ENCODE results near the gene ECI1. TPM values are rescaled to one million over a fixed set of nuclear protein-coding genes. Genes with fewer than 3 reads are reported as not detected.
A peak's percentile ranks its signal among the peaks of the same experiment; 100 is the strongest.

The ECI1 gene
- total and polyA plus RNA-seq, 2 of the 13 experiments (the other 11 are each of a cell fraction or from before 2014, with no cell fraction given) = 82.0 to 102 TPM

DNA sequence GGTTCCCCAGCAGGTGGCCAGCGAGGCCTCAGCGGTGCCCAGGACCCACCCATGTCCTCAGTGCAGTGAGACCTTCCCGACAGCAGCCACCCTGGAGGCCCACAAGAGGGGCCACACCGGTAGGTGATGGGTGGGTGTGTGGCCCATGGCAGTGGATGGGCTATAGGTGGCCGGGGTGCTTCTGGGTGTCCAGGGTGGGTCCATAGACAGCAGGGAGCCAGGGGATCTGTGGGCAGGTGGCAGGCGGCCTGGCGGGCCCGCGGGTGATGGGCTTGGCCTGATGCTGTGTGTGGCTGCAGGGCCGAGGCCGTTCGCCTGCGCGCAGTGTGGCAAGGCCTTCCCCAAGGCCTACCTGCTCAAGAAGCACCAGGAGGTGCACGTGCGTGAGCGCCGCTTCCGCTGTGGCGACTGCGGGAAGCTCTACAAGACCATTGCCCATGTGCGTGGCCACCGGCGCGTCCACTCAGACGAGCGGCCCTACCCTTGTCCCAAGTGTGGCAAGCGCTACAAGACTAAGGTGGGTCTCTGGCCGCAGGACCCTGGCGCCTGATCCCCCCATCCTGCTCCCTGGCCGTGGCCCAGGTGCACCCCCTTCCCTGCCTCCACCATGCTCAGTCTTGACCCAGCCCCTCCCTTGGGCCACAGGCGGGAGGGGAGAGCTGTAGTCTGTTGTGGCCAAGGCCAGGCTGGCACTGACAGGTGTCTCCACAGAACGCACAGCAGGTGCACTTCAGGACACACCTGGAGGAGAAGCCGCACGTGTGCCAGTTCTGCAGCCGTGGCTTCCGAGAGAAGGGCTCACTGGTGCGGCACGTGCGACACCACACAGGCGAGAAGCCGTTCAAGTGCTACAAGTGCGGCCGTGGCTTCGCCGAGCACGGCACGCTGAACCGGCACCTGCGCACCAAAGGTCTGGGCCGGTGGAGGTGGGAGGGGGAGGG lies 17.2 kb downstream of the ECI1 start:
- FAIRE-seq (no peak), DNase-seq (ENCODE audit: low spot score) (no peak), ATAC-seq (peak; percentile 1; the same call in 2 of the 3 replicates)
- no peak overlapping the region for H3K27ac ChIP-seq (ENCODE audit: extremely low read length, insufficient read depth, low read length)
- H3K4me1 ChIP-seq (ENCODE audit: insufficient read depth, low read length) = peaks cover 25% of the 10 kb centered on the region
- intact Hi-C loops (cut with micrococcal nuclease; ENCODE audit: unreplicated experiment) (no loop called here), in situ Hi-C loops (cut with HindIII; ENCODE audit: extremely low pct_ligation_motif_present, low pct_unique_long_range_greater_than_20kb) (no loop called here)
- ChIA-PET CTCF (ENCODE audit: low intra/inter-chr PET ratio, low total read pairs) (no interaction called here), POLR2A (no interaction called here)
- H3K9ac ChIP-seq (ENCODE audit: insufficient read depth, low read depth, low read length) = no peak overlapping the region
- no peaks in the 10 kb centered on the region for H3K27me3 ChIP-seq (ENCODE audit: control insufficient read depth in 1 of 2, insufficient read depth in 2 of 2, low read length in 2 of 2)
- H3K4me3 ChIP-seq (replicated peaks in 1 of 3; ENCODE audit: insufficient read depth in 1 of 3, low read depth in 2 of 3, low read length in 3 of 3) = no peak overlapping the region
- H3K79me2 ChIP-seq (ENCODE audit: insufficient read depth, low read length) = no peaks in the 10 kb centered on the region
- 100% methylated on average over 16 of the region's 51 CpGs for WGBS (ENCODE audit: low lambda C conversion rate)
- 0 out of 2 replicates have a peak, but pooled peaks cover 2% of the 10 kb centered on the region for H4K20me1 ChIP-seq (ENCODE audit: insufficient read depth, low read length)
- BruUV-seq (replicated peaks) = no TSS peak
- peaks cover 15 to 30% of the 10 kb centered on the region in 2 experiments; a peak in 4 of 5 replicates for H3K36me3 ChIP-seq (replicated peaks in 1 of 2; ENCODE audit: control insufficient read depth in 1 of 2, insufficient read depth in 2 of 2, low read length in 2 of 2)
- H3K9me3 ChIP-seq (ENCODE audit: low read length) = no peaks in the 10 kb centered on the region
- no peak overlapping the region for H3K4me2 ChIP-seq (ENCODE audit: low read depth, low read length)
- H2AFZ ChIP-seq (ENCODE audit: low read length) = no peak overlapping the region
- TF ChIP-seq ZNF562 (CRISPR knock-in tag; IDR thresholded peaks at IDR 0.05; ENCODE audit: borderline replicate concordance) = no peak
- TF ChIP-seq, protein P1, sequence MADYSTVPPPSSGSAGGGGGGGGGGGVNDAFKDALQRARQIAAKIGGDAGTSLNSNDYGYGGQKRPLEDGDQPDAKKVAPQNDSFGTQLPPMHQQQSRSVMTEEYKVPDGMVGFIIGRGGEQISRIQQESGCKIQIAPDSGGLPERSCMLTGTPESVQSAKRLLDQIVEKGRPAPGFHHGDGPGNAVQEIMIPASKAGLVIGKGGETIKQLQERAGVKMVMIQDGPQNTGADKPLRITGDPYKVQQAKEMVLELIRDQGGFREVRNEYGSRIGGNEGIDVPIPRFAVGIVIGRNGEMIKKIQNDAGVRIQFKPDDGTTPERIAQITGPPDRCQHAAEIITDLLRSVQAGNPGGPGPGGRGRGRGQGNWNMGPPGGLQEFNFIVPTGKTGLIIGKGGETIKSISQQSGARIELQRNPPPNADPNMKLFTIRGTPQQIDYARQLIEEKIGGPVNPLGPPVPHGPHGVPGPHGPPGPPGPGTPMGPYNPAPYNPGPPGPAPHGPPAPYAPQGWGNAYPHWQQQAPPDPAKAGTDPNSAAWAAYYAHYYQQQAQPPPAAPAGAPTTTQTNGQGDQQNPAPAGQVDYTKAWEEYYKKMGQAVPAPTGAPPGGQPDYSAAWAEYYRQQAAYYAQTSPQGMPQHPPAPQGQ (CRISPR knock-in tag; IDR thresholded peaks at IDR 0.05; ENCODE audit: borderline replicate concordance) = no peak
- no peak for TF ChIP-seq ZNF652 (CRISPR knock-in tag; IDR thresholded peaks at IDR 0.05; ENCODE audit: borderline replicate concordance, low read depth)
- TF ChIP-seq, protein P2, sequence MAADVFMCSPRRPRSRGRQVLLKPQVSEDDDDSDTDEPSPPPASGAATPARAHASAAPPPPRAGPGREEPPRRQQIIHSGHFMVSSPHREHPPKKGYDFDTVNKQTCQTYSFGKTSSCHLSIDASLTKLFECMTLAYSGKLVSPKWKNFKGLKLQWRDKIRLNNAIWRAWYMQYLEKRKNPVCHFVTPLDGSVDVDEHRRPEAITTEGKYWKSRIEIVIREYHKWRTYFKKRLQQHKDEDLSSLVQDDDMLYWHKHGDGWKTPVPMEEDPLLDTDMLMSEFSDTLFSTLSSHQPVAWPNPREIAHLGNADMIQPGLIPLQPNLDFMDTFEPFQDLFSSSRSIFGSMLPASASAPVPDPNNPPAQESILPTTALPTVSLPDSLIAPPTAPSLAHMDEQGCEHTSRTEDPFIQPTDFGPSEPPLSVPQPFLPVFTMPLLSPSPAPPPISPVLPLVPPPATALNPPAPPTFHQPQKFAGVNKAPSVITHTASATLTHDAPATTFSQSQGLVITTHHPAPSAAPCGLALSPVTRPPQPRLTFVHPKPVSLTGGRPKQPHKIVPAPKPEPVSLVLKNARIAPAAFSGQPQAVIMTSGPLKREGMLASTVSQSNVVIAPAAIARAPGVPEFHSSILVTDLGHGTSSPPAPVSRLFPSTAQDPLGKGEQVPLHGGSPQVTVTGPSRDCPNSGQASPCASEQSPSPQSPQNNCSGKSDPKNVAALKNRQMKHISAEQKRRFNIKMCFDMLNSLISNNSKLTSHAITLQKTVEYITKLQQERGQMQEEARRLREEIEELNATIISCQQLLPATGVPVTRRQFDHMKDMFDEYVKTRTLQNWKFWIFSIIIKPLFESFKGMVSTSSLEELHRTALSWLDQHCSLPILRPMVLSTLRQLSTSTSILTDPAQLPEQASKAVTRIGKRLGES (CRISPR knock-in tag; IDR thresholded peaks at IDR 0.05; ENCODE audit: borderline replicate concordance) = no peak
- TF ChIP-seq GLI4 (CRISPR knock-in tag; IDR thresholded peaks at IDR 0.05; ENCODE audit: borderline replicate concordance) = no peak
- TF ChIP-seq ZNF552 (CRISPR knock-in tag; IDR thresholded peaks at IDR 0.05; ENCODE audit: borderline replicate concordance) = no peak
- TF ChIP-seq ZSCAN12 (CRISPR knock-in tag; IDR thresholded peaks at IDR 0.05) = no peak
- TF ChIP-seq, protein P3, sequence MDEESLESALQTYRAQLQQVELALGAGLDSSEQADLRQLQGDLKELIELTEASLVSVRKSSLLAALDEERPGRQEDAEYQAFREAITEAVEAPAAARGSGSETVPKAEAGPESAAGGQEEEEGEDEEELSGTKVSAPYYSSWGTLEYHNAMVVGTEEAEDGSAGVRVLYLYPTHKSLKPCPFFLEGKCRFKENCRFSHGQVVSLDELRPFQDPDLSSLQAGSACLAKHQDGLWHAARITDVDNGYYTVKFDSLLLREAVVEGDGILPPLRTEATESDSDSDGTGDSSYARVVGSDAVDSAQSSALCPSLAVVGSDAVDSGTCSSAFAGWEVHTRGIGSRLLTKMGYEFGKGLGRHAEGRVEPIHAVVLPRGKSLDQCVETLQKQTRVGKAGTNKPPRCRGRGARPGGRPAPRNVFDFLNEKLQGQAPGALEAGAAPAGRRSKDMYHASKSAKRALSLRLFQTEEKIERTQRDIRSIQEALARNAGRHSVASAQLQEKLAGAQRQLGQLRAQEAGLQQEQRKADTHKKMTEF (CRISPR knock-in tag; IDR thresholded peaks at IDR 0.05) = no peak
- no peak for TF ChIP-seq RARG (CRISPR knock-in tag; IDR thresholded peaks at IDR 0.05; ENCODE audit: low read depth)
- TF ChIP-seq POLR2A (IDR thresholded peaks at IDR 0.05; ENCODE audit: insufficient read depth in 1 of 2, low read depth in 2 of 2, low read length in 2 of 2) = peak in 1 of 2 experiments; percentile 21; a peak in 1 of 4 replicates
- TF ChIP-seq, protein P4, sequence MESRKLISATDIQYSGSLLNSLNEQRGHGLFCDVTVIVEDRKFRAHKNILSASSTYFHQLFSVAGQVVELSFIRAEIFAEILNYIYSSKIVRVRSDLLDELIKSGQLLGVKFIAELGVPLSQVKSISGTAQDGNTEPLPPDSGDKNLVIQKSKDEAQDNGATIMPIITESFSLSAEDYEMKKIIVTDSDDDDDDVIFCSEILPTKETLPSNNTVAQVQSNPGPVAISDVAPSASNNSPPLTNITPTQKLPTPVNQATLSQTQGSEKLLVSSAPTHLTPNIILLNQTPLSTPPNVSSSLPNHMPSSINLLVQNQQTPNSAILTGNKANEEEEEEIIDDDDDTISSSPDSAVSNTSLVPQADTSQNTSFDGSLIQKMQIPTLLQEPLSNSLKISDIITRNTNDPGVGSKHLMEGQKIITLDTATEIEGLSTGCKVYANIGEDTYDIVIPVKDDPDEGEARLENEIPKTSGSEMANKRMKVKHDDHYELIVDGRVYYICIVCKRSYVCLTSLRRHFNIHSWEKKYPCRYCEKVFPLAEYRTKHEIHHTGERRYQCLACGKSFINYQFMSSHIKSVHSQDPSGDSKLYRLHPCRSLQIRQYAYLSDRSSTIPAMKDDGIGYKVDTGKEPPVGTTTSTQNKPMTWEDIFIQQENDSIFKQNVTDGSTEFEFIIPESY (CRISPR knock-in tag; IDR thresholded peaks at IDR 0.05) = 0 out of 2 replicates have a peak, but pooled peaks have one; percentile 23
- TF ChIP-seq FOSL1 (CRISPR knock-in tag; IDR thresholded peaks at IDR 0.05; ENCODE audit: borderline replicate concordance) = no peak
- TF ChIP-seq DMAP1 (CRISPR knock-in tag; IDR thresholded peaks at IDR 0.05) = no peak
- TF ChIP-seq RBM22 (optimal IDR thresholded peaks at IDR 0.05; ENCODE audit: low read length) = peak; percentile 15
- TF ChIP-seq NBN (conservative IDR thresholded peaks at IDR 0.05) = no peak
- no peak for TF ChIP-seq CHD4 (IDR thresholded peaks at IDR 0.05; ENCODE audit: borderline replicate concordance, low read length)

Measured in HepG2 (cell line).